IgD-negative memory B cell (primary cell): ENCODE results near the gene KCNG2. TPM values are rescaled to one million over a fixed set of nuclear protein-coding genes. Genes with fewer than 3 reads are reported as not detected.
A peak's percentile ranks its signal among the peaks of the same experiment; 100 is the strongest.

Source experiments
- H3K27ac Mint-ChIP-seq, 3 donors: one replicate each; pipeline ENCODE4 v1.8.0; 2020 to 2022; ENCODE audit warnings: mild to moderate bottlenecking in 3 of 3, mixed read lengths in 3 of 3, moderate library complexity in 1 of 3
- H3K27me3 Mint-ChIP-seq: one replicate; pipeline ENCODE4 v1.8.0; 2021; ENCODE audit warnings: mixed read lengths
- H3K36me3 Mint-ChIP-seq: one replicate; pipeline ENCODE4 v1.8.0; 2020; ENCODE audit warnings: mild to moderate bottlenecking, mixed read lengths
- H3K4me1 Mint-ChIP-seq, 3 donors: one replicate each; pipeline ENCODE4 v1.8.0; 2020 to 2022; ENCODE audit warnings: mixed read lengths in 3 of 3, mild to moderate bottlenecking in 1 of 3
- H3K4me3 Mint-ChIP-seq, 4 donors: one replicate each; pipeline ENCODE4 v1.8.0; 2020 to 2022; ENCODE audit warnings: mild to moderate bottlenecking in 4 of 4, mixed read lengths in 4 of 4, moderate library complexity in 3 of 4
- H3K9me3 Mint-ChIP-seq, 3 donors: one replicate each; pipeline ENCODE4 v1.8.0; 2020 to 2021; ENCODE audit warnings: mixed read lengths in 3 of 3, mild to moderate bottlenecking in 1 of 3
- polyA plus RNA-seq: library from polyadenylated mRNA; unstranded; fragments of 300-500 nt; fragmentation: Illumina TruSeq; gene quantifications from one replicate; pipeline ENCODE4 v1.2.3, GENCODE V29; 2021

Gene KCNG2
- polyA plus RNA-seq, 1 donor from 2014 or later, result not detected

DNA sequence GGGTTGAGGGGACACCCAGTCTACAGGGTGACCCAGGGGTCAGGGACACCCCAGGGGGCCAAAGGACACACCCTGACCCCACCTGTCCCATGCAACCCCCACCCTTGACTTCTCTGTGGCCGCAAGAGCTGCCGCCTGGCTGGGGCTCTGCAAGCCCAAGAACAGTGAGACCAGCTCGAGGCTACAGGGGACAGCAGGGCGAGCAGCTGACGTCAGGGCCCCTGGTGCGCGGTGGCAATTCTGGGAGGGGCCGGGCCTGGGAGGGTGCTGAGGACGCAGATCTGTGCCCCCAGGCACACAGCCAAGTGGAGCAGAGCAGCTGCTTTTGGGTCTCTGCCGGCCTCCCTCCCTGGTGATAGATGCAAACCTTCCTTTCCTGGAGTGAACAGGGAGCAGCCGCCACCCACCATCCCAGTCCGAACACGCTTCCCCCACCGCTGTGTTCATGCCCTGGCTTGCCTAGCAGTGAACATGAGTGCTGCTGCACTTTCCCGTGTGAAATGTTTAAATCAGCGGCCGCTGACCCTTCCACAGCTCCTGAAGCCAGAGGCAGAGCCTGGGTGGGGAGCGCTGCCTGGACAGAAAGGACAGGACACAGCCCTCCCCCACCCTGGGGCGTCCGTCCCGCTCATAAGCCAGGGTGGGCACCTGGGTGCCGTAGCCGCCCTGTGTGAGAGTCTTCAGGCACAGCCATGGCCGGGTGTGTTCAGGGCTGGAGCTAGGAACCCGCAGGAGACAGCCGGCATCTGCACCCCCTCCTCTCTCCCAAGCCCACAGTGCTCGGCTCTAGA lies 106.8 kb downstream of the KCNG2 start:
- H3K27ac Mint-ChIP-seq, result no peak overlapping the region
- peaks cover 13% of the 10 kb centered on the region for H3K36me3 Mint-ChIP-seq
- peaks cover 0 to 3% (median 2%) of the 10 kb centered on the region in 3 donors for H3K4me1 Mint-ChIP-seq
- no peaks in the 10 kb centered on the region for H3K27me3 Mint-ChIP-seq
- peaks cover 0 to 3% (median 0%) of the 10 kb centered on the region in 3 donors for H3K9me3 Mint-ChIP-seq
- no peak overlapping the region for H3K4me3 Mint-ChIP-seq

DNA sequence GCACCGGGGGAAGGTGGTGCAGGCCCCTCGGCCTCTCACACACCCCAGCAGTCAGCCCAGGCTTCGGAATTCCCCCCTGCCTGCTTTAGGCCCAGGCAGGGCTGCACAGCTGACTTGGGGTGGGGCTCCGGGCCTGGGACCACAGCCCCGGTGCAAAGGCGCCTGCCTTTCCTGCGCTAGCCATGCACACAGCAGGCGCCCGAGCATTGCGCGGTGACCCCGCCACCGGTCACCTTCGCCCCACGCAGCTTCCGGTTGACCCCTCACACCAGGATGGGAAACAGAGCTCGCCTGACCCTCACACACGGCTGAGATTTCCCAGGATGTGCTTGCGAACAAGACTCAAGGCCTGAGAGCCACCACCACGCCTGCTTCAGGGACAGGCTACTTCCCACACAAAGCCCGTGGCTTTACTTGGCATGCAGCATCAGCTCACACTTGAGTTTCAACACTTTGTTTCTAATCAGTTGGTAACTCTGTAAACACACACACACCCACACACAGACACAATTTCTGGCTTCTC lies 107.7 kb downstream of the KCNG2 start:
- Mint-ChIP-seq H3K4me1 (peaks cover 0 to 3% (median 2%) of the 10 kb centered on the region in 3 donors), H3K9me3 (peaks cover 0 to 3% (median 0%) of the 10 kb centered on the region in 3 donors), H3K36me3 (peaks cover 13% of the 10 kb centered on the region), H3K4me3 (no peak overlapping the region), H3K27ac (no peak overlapping the region), H3K27me3 (no peaks in the 10 kb centered on the region)

GRCh38 chr18:79905993-79906392 lies 108.3 kb downstream of the KCNG2 start:
- peaks cover 0 to 3% (median 2%) of the 10 kb centered on the region in 3 donors for H3K4me1 Mint-ChIP-seq
- H3K27me3 Mint-ChIP-seq, result no peaks in the 10 kb centered on the region
- no peak overlapping the region for H3K4me3 Mint-ChIP-seq
- no peak overlapping the region for H3K27ac Mint-ChIP-seq
- H3K9me3 Mint-ChIP-seq, result peaks cover 0 to 3% (median 0%) of the 10 kb centered on the region in 3 donors
- H3K36me3 Mint-ChIP-seq, result peaks cover 13% of the 10 kb centered on the region

DNA sequence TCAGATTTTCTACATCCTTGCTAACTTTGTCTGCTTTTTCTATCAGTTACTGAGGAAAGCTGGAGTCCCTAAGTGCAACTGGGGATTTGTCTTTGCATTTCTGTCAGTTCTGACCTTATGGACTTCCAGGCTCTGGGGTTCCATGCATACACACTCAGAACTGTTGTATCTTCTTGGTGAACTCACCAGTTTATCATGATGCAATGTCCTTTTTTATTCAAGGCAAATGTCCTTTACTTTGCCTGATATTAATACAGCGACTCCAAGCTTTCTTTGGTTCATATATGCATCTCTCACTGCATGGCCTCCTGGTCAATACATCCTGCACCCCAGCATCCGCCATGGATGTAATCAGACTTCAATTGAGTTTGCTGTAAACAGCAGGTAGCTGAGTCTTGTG lies 109.0 kb downstream of the KCNG2 start:
- Mint-ChIP-seq H3K4me3 (no peak overlapping the region), H3K27me3 (no peaks in the 10 kb centered on the region), H3K27ac (no peak overlapping the region)

DNA sequence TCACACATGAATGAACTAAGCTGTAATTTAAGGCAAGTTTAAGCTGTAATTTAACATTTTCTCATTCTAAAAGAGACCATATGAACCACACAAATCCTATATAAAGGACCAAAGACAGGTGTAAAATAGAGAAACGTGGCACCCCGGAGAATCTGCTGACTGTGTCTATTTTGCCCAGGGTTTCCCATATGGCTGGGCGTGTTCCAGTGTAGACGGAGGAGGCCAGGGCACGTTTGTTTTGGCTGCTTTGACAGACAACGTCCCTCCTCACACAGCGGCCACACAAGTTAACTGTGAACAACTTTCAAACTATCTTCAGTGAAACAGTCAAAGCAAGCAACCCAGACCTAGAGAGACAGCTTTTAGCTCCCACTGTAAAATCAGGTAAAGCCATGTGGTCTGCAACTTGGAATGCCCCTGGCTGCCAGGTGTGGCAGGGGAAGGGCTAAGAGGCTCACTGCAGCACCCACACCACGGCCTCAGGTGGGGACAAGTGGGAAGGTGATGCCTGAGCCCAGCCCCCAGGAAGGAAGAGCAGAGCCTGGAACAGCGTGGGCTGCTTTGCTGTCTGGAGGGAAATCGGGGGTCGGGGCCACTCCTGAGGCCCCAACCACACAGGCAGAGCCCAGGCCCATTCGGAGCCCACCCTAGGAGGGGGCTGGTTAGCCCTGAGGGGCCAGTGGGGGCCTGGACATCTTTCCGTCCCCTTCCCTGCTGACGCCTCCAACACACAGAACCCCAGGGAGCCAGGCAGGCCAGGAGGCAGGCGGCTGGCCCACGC lies 113.0 kb downstream of the KCNG2 start:
- Mint-ChIP-seq H3K36me3 (peaks cover 9% of the 10 kb centered on the region), H3K9me3 (peaks cover 0 to 3% (median 0%) of the 10 kb centered on the region in 3 donors), H3K27me3 (no peaks in the 10 kb centered on the region), H3K4me1 (peaks cover 9 to 13% (median 13%) of the 10 kb centered on the region in 3 donors), H3K4me3 (no peak overlapping the region), H3K27ac (peak overlapping the region in 1 of 3 donors; percentile 86)

More for the DNA sequence above, 109.0 kb downstream of the KCNG2 start:
- Mint-ChIP-seq H3K36me3 (peaks cover 12% of the 10 kb centered on the region), H3K4me1 (peaks cover 0 to 3% (median 2%) of the 10 kb centered on the region in 3 donors), H3K9me3 (peaks cover 0 to 3% (median 0%) of the 10 kb centered on the region in 3 donors)

DNA sequence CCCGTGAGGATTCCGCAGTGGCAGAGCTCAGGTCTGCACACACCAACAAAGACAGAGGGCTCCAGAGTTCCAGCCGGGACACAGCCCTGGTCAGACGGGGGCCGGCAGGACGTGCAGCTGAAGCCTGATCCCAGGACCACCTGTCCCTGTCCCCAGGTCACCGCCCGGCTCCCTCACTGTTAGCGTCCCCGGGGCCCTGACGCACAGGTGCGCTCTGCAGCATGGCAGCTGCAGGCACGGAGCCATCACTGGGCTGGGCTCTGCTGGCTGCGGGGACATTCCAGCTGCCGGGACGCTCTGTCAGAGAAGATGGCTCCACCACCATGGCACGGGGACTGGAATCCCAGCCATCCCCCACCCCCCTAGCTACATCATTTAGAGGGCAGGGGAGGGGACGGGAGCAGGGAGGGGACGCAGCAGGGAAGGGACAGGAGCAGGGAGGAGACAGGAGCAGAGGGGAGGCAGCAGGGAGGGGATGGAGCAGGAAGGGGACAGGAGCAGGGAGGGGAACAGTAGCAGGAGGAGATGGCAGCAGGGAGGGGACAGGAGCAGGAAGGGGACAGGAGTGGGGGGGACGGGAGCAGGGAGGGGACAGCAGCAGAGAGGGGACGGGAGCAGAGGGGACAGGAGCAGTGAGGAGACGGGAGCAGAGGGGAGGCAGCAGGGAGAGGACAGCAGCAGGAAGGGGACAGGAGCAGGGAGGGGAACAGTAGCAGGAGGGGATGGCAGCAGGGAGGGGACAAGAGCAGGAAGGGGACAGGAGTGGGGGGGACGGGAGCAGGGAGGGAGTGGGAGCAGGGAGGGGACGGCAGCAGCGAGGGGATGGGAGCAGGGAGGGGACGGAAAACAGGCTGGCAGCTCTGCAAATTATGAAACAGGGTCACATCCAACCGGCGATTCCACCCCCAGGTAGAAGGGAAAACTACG lies 113.9 kb downstream of the KCNG2 start:
- Mint-ChIP-seq H3K4me3 (no peak overlapping the region), H3K27me3 (no peaks in the 10 kb centered on the region), H3K36me3 (peaks cover 12% of the 10 kb centered on the region), H3K9me3 (peaks cover 0 to 3% (median 0%) of the 10 kb centered on the region in 3 donors), H3K27ac (peak overlapping the region in 1 of 3 donors; percentile 86), H3K4me1 (peaks cover 7 to 13% (median 13%) of the 10 kb centered on the region in 3 donors)

- Mint-ChIP-seq H3K9me3 (peaks cover 0 to 3% (median 0%) of the 10 kb centered on the region in 3 donors), H3K27ac (peak overlapping the region in 1 of 3 donors; percentile 63), H3K4me1 (peaks cover 7 to 13% (median 13%) of the 10 kb centered on the region in 3 donors), H3K27me3 (no peaks in the 10 kb centered on the region), H3K4me3 (peak overlapping the region in 1 of 4 donors; percentile 60), H3K36me3 (peaks cover 12% of the 10 kb centered on the region)
Observed at GRCh38 chr18:79912409-79912991, 114.8 kb downstream of the KCNG2 start.

DNA sequence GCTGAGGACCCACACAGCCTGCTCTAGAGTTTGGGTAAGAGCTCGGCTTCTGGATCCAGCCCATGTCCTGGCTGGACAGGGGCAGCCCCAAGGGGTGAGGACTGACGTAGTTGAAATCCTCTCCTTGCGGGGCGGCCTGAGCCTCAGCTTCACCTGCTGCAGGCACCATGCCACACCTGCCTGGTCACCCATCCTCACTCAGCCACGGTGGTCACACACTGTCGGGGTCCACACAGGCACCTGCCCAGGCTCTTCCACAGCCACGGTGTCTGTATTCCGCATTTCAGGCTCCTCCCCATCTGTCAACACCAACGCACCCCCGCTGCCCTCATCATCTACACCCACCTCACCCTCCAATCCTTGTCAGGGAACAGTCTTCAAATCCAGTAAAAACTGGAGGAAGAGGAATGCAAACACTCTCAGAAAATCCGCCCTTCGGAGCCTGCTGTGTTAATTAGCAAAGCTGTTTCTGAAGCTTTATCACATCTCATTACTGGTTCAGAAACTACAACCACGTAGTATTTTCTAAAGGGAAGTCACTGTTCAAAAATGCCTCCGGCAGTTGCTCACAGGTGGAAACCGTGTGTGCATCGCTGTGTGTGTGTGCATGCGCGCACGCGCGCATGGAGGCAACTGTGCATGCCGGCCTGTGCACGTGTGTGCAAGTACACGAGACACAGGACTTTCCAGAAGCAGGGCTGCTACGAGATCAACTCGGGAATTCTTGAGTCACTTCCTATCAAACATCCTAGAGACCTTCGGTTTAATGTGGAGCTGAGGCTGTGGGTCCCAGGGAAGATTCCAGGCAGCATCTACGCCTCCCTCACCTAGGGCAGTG lies 115.5 kb downstream of the KCNG2 start:
- H3K4me1 Mint-ChIP-seq, result peaks cover 7 to 16% (median 13%) of the 10 kb centered on the region in 3 donors
- peaks cover 12% of the 10 kb centered on the region for H3K36me3 Mint-ChIP-seq
- peak overlapping the region in 2 of 3 donors; percentile 10 to 82 for H3K27ac Mint-ChIP-seq
- H3K27me3 Mint-ChIP-seq, result no peaks in the 10 kb centered on the region
- H3K4me3 Mint-ChIP-seq, result no peak overlapping the region
- peaks cover 0 to 3% (median 0%) of the 10 kb centered on the region in 3 donors for H3K9me3 Mint-ChIP-seq

- Mint-ChIP-seq H3K4me1 (peaks cover 7 to 13% (median 13%) of the 10 kb centered on the region in 3 donors), H3K4me3 (no peak overlapping the region), H3K27ac (peak overlapping the region in 2 of 3 donors; percentile 86 to 97), H3K36me3 (peaks cover 9% of the 10 kb centered on the region), H3K9me3 (no peaks in the 10 kb centered on the region), H3K27me3 (no peaks in the 10 kb centered on the region)
Observed at GRCh38 chr18:79914614-79915160, 116.9 kb downstream of the KCNG2 start.

GRCh38 chr18:79915161-79916127 lies 117.7 kb downstream of the KCNG2 start:
- Mint-ChIP-seq H3K4me3 (no peak overlapping the region), H3K9me3 (no peaks in the 10 kb centered on the region), H3K27me3 (no peaks in the 10 kb centered on the region), H3K27ac (peak overlapping the region in 1 of 3 donors; percentile 19), H3K36me3 (peaks cover 9% of the 10 kb centered on the region), H3K4me1 (peaks cover 7 to 13% (median 13%) of the 10 kb centered on the region in 3 donors)

GRCh38 chr18:79916128-79916494 lies 118.4 kb downstream of the KCNG2 start:
- Mint-ChIP-seq H3K27me3 (no peaks in the 10 kb centered on the region), H3K36me3 (peaks cover 9% of the 10 kb centered on the region), H3K27ac (peak overlapping the region in 1 of 3 donors; percentile 19), H3K9me3 (no peaks in the 10 kb centered on the region), H3K4me1 (peaks cover 7 to 13% (median 13%) of the 10 kb centered on the region in 3 donors), H3K4me3 (peak overlapping the region in 1 of 4 donors; percentile 71)

DNA sequence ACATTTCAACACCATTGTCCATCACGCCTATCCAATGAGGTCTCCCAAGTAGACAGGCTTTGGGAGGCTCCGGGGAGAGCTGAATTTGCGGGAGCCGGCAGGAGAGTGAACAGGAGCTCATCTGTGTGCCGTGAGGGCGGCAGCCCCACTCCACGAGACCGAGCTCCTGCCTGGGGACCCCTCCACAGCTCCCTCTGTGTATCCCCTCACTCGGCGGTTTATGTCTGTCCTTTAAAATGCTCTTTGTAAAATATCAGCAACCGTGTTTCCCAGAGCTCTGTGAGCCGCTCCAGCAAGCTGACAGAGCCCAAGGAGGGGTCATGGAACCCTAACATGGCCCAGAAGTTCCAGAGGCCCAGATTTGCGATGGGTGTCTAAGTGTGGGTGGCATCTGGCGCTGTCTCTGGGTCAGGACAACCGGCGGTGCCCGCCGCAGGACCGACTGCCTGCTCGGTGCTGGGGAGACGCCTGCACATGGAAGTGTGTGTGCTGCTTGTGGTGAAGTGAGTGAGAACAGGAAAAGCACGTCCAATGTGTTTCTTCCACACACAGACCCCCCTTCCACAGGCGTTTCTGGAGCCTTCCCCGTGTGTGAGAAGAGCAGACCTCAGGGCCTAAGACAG lies 118.9 kb downstream of the KCNG2 start:
- Mint-ChIP-seq H3K27ac (no peak overlapping the region), H3K36me3 (peaks cover 9% of the 10 kb centered on the region), H3K27me3 (no peaks in the 10 kb centered on the region), H3K4me1 (peaks cover 7 to 13% (median 13%) of the 10 kb centered on the region in 3 donors), H3K4me3 (no peak overlapping the region), H3K9me3 (no peaks in the 10 kb centered on the region)
